KMS-11 (cell line): ENCODE data around the gene NPR1.

Experiments
- H2AFZ ChIP-seq: fragments of 200-600 bp; sonication (generic); 2 replicates; pipeline ENCODE4 v1.6.1; 2016; ENCODE audit warnings: antibody characterized with exemption, mixed run types, low read depth
- H3K27ac ChIP-seq: fragments of 200-600 bp; sonication (generic); 2 replicates; pipeline ENCODE4 v1.6.1; 2016; ENCODE audit warnings: mild to moderate bottlenecking, mixed run types
- H3K27me3 ChIP-seq: fragments of 200-600 bp; sonication (generic); 2 replicates; pipeline ENCODE4 v1.6.1; 2017; ENCODE audit warnings: mild to moderate bottlenecking, low read depth, mixed run types, moderate library complexity; ENCODE audit not compliant: insufficient read depth
- H3K36me3 ChIP-seq: fragments of 200-600 bp; sonication (generic); 2 replicates; pipeline ENCODE4 v1.6.1; 2017; ENCODE audit warnings: mild to moderate bottlenecking, mixed run types; ENCODE audit not compliant: insufficient read depth
- H3K4me1 ChIP-seq: fragments of 200-600 bp; sonication (generic); 2 replicates; pipeline ENCODE4 v1.6.1; 2016; ENCODE audit warnings: mild to moderate bottlenecking, low read depth, mixed run types; ENCODE audit not compliant: poor library complexity, severe bottlenecking
- H3K4me2 ChIP-seq: fragments of 200-600 bp; sonication (generic); 2 replicates; pipeline ENCODE4 v1.7.0; 2016; ENCODE audit warnings: mild to moderate bottlenecking, mixed run types
- H3K4me3 ChIP-seq: fragments of 200-600 bp; sonication (generic); IDR thresholded peaks from 2 replicates; pipeline ENCODE4 v1.6.1; 2017; ENCODE audit warnings: low read depth, low read length, mixed read lengths; ENCODE audit not compliant: insufficient read depth
- H3K79me2 ChIP-seq: fragments of 200-600 bp; sonication (generic); 2 replicates; pipeline ENCODE4 v1.6.1; 2016; ENCODE audit warnings: low read depth, mixed run types; ENCODE audit not compliant: insufficient read depth
- H3K9ac ChIP-seq: fragments of 200-600 bp; sonication (generic); 2 replicates; pipeline ENCODE4 v1.6.1; 2016; ENCODE audit warnings: mild to moderate bottlenecking, mixed run types
- H4K20me1 ChIP-seq: fragments of 200-600 bp; sonication (generic); 2 replicates; pipeline ENCODE4 v1.6.1; 2016; ENCODE audit warnings: mild to moderate bottlenecking, mixed run types; ENCODE audit not compliant: insufficient read depth
- CTCF ChIP-seq: fragments of 200-600 bp; sonication (generic); conservative IDR thresholded peaks from 2 replicates; pipeline ENCODE4 v1.6.1; 2017; ENCODE audit warnings: low read depth, mild to moderate bottlenecking, antibody characterized with exemption, low read length, moderate library complexity, mixed read lengths

NPR1 gene

GRCh38 chr1:153727463-153728304 lies 49.2 kb downstream of the NPR1 start, which contains the start of gene INTS3:
INTS3 (plus strand) TSS chr1:153728050; CDS start chr1:153728635, 585 bp downstream.
- peak within 1 kb of the TSS; percentile 88 for H2AFZ ChIP-seq
- peak within 1 kb of the TSS; percentile 82 for H3K9ac ChIP-seq
- TF ChIP-seq CTCF = 0 out of 2 replicates have a peak, but pooled peaks have one; percentile 42
- peak within 1 kb of the TSS; percentile 74 for H3K27ac ChIP-seq
- H3K4me3 ChIP-seq = peak within 1 kb of the TSS; percentile 100
- H3K4me2 ChIP-seq = peak within 1 kb of the TSS; percentile 99
- H3K4me1 ChIP-seq = peaks cover 14% of the 10 kb centered on the region
- no peaks in the 10 kb centered on the region for H4K20me1 ChIP-seq
- H3K27me3 ChIP-seq = no peaks in the 10 kb centered on the region
- peaks cover 10% of the 10 kb centered on the region; the same call in 1 of the 2 replicates for H3K79me2 ChIP-seq
- H3K36me3 ChIP-seq = no peaks in the 10 kb centered on the region

- peak overlapping the region; percentile 74 for H3K27ac ChIP-seq
- peaks cover 10% of the 10 kb centered on the region; the same call in 1 of the 2 replicates for H3K79me2 ChIP-seq
- peak overlapping the region; percentile 88 for H2AFZ ChIP-seq
- H3K36me3 ChIP-seq = no peaks in the 10 kb centered on the region
- H3K4me3 ChIP-seq = peak overlapping the region; percentile 100
- TF ChIP-seq CTCF = peak; percentile 26
- peak overlapping the region; percentile 99 for H3K4me2 ChIP-seq
- no peaks in the 10 kb centered on the region for H3K27me3 ChIP-seq
- peaks cover 14% of the 10 kb centered on the region for H3K4me1 ChIP-seq
- H4K20me1 ChIP-seq = no peaks in the 10 kb centered on the region
- H3K9ac ChIP-seq = peak overlapping the region; percentile 82
These were observed 50.0 kb downstream of the NPR1 start for GRCh38 chr1:153728305-153729066.

GRCh38 chr1:153730468-153730988 lies 52.0 kb downstream of the NPR1 start:
- H3K79me2 ChIP-seq = peaks cover 10% of the 10 kb centered on the region; the same call in 1 of the 2 replicates
- no peak overlapping the region for H3K9ac ChIP-seq
- H3K36me3 ChIP-seq = no peaks in the 10 kb centered on the region
- H3K4me3 ChIP-seq = no peak overlapping the region
- no peaks in the 10 kb centered on the region for H4K20me1 ChIP-seq
- no peaks in the 10 kb centered on the region for H3K27me3 ChIP-seq
- no peak overlapping the region for H3K4me2 ChIP-seq
- no peak overlapping the region for H3K27ac ChIP-seq
- TF ChIP-seq CTCF = no peak
- peaks cover 14% of the 10 kb centered on the region for H3K4me1 ChIP-seq
- no peak overlapping the region for H2AFZ ChIP-seq

- Histone ChIP-seq H3K27ac (no peak overlapping the region), H3K79me2 (peaks cover 8% of the 10 kb centered on the region; the same call in 1 of the 2 replicates), H4K20me1 (no peaks in the 10 kb centered on the region), H2AFZ (no peak overlapping the region), H3K4me1 (peaks cover 6% of the 10 kb centered on the region), H3K4me3 (no peak overlapping the region), H3K27me3 (no peaks in the 10 kb centered on the region), H3K4me2 (no peak overlapping the region), H3K36me3 (no peaks in the 10 kb centered on the region), H3K9ac (no peak overlapping the region)
- TF ChIP-seq CTCF = no peak
These were observed 55.5 kb downstream of the NPR1 start for GRCh38 chr1:153733970-153734369.
